Measurements from ENCODE around the gene NRSN2. TPM values are rescaled to one million over a fixed set of nuclear protein-coding genes. Genes with fewer than 3 reads are reported as not detected.
A peak's percentile ranks its signal among the peaks of the same experiment; 100 is the strongest.

The NRSN2 gene
- total RNA-seq, result 10 to 100 TPM; 32.3 to 35.4 TPM
- polyA plus RNA-seq (ENCODE audit: insufficient read length in 2 of 2), result 100 to 1,000 TPM; 148 to 150 TPM
- long read RNA-seq, donor 1, transcript NRSN2-202 (4 exons, 2,088 nt), result major isoform, 29 of 52 reads
- long read RNA-seq, donor 1, transcript NRSN2-204 (3 exons, 846 nt), result minor isoform, 12 of 52 reads
- long read RNA-seq, donor 1, partial matches to known transcripts, result 5 of 52 reads
- long read RNA-seq, donor 1, other reads (novel, unspliced or antisense), result 0 of 52 reads
- long read RNA-seq, donor 2, transcript NRSN2-202 (4 exons, 2,088 nt), result major isoform, 18 of 37 reads
- long read RNA-seq, donor 2, partial matches to known transcripts, result 17 of 37 reads
- long read RNA-seq, donor 2, other reads (novel, unspliced or antisense), result 0 of 37 reads
- long read RNA-seq, donor 3, transcript NRSN2-202 (4 exons, 2,088 nt), result major isoform, 19 of 46 reads
- long read RNA-seq, donor 3, partial matches to known transcripts, result 22 of 46 reads
- long read RNA-seq, donor 3, other reads (novel, unspliced or antisense), result 0 of 46 reads
- long read RNA-seq, donor 4, transcript NRSN2-202 (4 exons, 2,088 nt), result major isoform, 5 of 9 reads
- long read RNA-seq, donor 4, partial matches to known transcripts, result 0 of 9 reads
- long read RNA-seq, donor 4, other reads (novel, unspliced or antisense), result 0 of 9 reads

DNA sequence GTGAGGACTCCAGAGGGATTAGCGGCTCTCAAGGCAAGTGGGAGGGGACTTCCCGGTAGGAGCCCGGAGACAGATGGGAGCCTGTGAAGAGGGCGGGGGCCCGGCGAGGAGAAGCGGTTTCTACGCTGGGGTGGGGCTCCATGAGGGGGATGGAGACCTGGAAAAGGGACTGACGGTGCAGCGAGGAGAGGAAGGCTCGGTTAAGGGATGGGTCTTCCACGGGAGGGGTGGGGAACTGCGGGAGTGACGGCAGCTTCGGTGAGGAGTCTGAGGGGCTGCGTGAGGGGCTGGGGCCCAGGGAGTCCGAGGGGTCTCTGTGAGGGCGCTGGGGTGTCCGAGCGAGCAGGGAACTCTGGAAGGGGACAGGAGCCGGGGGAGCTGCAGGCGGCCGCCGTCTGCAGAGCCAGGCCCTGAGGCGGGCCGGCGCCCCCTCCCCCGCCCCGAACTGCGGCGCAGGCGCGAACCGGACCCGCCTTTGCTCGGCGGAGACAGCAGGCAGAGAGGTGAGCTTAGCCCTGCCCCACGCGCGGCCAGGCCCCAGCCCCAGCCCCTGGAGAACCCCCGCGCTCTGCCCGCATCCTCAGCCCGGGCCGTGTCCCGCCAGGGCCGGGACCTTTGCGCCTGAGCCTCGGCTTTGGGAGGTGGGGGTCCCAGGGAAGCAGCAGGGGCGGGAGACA is at the start of gene NRSN2:
NRSN2 (plus strand) TSS at position 472 of the 677 bp plus-strand sequence. CDS start 2,533 bp downstream, outside the sequence.
- Histone ChIP-seq H3K4me1 (ENCODE audit: control insufficient read depth, insufficient read depth, low read length) (peaks cover 15% of the 10 kb centered on the region), H3K27me3 (ENCODE audit: control insufficient read depth, insufficient read depth, low read length) (no peaks in the 10 kb centered on the region), H3K36me3 (ENCODE audit: control insufficient read depth, insufficient read depth, low read length) (peaks cover 21% of the 10 kb centered on the region), H3K9me3 (ENCODE audit: control insufficient read depth, insufficient read depth, low read length) (no peaks in the 10 kb centered on the region), H3K4me3 (ENCODE audit: low read depth, low read length) (peak within 1 kb of the TSS; percentile 78), H3K27ac (ENCODE audit: low read depth, low read length) (peak within 1 kb of the TSS; percentile 98)
- WGBS (ENCODE audit: insufficient coverage), result under 1% methylated on average over 45 of the region's 50 CpGs
- peak in 2 of 6 donors; percentile 85 to 87 for DNase-seq (ENCODE audit: low read depth in 4 of 6, low spot score in 6 of 6)

DNA sequence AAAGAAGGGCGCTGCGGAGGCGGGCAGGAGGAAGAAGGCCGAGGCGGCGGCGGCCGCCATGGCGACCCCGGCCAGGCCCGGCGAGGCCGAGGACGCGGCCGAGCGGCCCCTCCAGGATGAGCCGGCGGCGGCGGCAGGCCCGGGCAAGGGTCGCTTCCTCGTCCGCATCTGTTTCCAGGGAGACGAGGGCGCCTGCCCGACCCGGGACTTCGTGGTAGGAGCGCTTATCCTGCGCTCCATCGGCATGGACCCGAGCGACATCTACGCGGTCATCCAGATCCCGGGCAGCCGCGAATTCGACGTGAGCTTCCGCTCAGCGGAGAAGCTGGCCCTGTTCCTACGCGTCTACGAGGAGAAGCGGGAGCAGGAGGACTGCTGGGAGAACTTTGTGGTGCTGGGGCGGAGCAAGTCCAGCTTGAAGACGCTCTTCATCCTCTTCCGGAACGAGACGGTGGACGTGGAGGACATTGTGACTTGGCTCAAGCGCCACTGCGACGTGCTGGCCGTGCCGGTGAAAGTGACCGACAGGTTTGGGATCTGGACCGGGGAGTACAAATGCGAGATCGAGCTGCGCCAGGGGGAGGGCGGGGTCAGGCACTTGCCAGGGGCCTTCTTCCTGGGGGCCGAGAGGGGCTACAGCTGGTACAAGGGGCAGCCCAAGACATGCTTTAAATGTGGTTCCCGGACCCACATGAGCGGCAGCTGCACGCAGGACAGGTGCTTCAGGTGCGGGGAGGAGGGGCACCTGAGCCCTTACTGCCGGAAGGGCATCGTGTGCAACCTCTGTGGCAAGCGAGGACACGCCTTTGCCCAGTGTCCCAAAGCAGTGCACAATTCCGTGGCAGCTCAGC is 48.8 kb upstream of the NRSN2 start:
- Histone ChIP-seq H3K27me3 (ENCODE audit: control insufficient read depth, insufficient read depth, low read length) (no peaks in the 10 kb centered on the region), H3K36me3 (ENCODE audit: control insufficient read depth, insufficient read depth, low read length) (peaks cover 3% of the 10 kb centered on the region), H3K4me3 (ENCODE audit: low read depth, low read length) (peak overlapping the region; percentile 79), H3K4me1 (ENCODE audit: control insufficient read depth, insufficient read depth, low read length) (peaks cover 24% of the 10 kb centered on the region), H3K9me3 (ENCODE audit: control insufficient read depth, insufficient read depth, low read length) (no peaks in the 10 kb centered on the region), H3K27ac (ENCODE audit: low read depth, low read length) (peak overlapping the region; percentile 88)
- WGBS (ENCODE audit: insufficient coverage), result 0% methylated on average over 75 of the region's 75 CpGs
- DNase-seq (ENCODE audit: low read depth in 4 of 6, low spot score in 6 of 6), result peak in 2 of 6 donors; percentile 75

DNA sequence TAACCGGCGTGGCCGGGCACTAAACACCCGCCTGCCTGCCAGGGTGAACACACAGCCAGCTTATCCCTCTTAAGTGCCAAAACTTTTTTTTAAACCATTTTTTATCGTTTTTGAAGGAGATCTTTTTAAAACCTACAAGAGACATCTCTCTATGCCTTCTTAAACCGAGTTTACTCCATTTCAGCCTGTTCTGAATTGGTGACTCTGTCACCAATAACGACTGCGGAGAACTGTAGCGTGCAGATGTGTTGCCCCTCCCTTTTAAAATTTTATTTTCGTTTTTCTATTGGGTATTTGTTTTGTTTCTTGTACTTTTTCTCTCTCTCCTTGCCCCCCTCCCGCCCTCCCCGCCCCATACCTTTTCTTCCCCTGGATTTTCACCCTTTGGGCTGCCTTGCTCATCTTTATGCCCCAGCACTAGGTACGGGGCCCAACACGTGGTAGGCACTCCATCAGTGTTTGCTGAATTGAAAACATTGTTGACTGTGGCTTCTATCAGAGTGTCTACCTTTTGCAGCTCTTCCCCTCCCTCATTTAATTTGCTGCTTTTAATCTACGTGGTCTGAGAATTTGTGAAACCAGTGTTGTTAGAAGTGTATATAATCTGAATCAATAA is 48.0 kb upstream of the NRSN2 start:
- peaks cover 3% of the 10 kb centered on the region for H3K36me3 ChIP-seq (ENCODE audit: control insufficient read depth, insufficient read depth, low read length)
- 2% methylated on average over 4 of the region's 15 CpGs for WGBS (ENCODE audit: insufficient coverage)
- H3K9me3 ChIP-seq (ENCODE audit: control insufficient read depth, insufficient read depth, low read length), result no peaks in the 10 kb centered on the region
- no peaks in the 10 kb centered on the region for H3K27me3 ChIP-seq (ENCODE audit: control insufficient read depth, insufficient read depth, low read length)
- peak overlapping the region; percentile 88 for H3K27ac ChIP-seq (ENCODE audit: low read depth, low read length)
- DNase-seq (ENCODE audit: low read depth in 4 of 6, low spot score in 6 of 6), result no peak
- H3K4me3 ChIP-seq (ENCODE audit: low read depth, low read length), result peak overlapping the region; percentile 79
- peaks cover 24% of the 10 kb centered on the region for H3K4me1 ChIP-seq (ENCODE audit: control insufficient read depth, insufficient read depth, low read length)

GRCh38 chr20:300345-300990 is 46.4 kb upstream of the NRSN2 start:
- H3K27me3 ChIP-seq (ENCODE audit: control insufficient read depth, insufficient read depth, low read length), result no peaks in the 10 kb centered on the region
- WGBS (ENCODE audit: insufficient coverage), result 27% methylated on average over 5 of the region's 10 CpGs
- peaks cover 6% of the 10 kb centered on the region for H3K36me3 ChIP-seq (ENCODE audit: control insufficient read depth, insufficient read depth, low read length)
- peak in 1 of 6 donors; percentile 26 for DNase-seq (ENCODE audit: low read depth in 4 of 6, low spot score in 6 of 6)
- peak overlapping the region; percentile 79 for H3K4me3 ChIP-seq (ENCODE audit: low read depth, low read length)
- peak overlapping the region; percentile 82 for H3K27ac ChIP-seq (ENCODE audit: low read depth, low read length)
- peaks cover 24% of the 10 kb centered on the region for H3K4me1 ChIP-seq (ENCODE audit: control insufficient read depth, insufficient read depth, low read length)
- no peaks in the 10 kb centered on the region for H3K9me3 ChIP-seq (ENCODE audit: control insufficient read depth, insufficient read depth, low read length)

DNA sequence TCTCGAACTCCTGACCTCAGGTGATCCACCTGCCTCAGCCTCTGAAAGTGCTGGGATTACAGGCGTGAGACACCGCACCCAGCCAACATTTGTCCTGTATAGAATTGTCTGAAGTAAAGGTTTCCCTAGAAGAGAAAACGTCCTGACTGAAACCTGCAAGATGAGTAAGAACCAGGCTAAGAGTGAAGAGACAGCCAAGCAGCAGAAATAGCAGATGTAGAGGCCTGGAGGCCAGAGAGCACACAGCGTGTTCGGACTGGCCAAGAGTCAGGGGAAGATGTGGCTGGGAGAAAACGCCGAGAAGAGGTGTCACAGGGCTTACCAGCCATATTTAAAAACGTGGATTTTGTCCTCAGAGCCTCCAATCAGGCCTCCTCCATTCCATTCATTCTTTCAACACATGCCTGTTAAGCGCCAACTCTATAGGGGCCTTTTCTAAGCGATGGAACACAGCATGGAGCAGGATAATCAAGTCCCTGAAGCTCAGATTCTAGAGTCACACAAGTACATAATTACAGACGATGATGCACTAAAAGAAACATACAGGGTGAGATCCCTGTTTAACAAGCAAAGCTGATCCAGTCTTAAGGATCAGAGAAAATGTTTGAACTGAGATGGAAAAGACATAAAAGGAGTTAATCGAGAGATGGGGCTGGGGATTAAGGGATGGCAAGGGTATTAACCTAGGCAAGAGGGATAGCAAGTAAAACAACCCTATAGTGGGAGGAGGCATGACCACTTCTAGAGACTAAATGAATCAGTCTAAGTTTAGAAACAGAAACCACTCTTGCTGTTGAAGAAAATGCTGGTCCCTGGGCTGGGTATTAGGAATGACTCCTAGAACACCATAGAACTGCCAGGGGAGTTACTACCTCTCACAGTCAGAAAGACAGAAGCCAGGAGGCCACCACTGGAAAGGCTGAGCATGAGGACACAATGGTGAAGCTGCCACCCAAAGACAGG is 44.7 kb upstream of the NRSN2 start:
- no peak overlapping the region for H3K4me3 ChIP-seq (ENCODE audit: low read depth, low read length)
- peak overlapping the region; percentile 82 for H3K27ac ChIP-seq (ENCODE audit: low read depth, low read length)
- DNase-seq (ENCODE audit: low read depth in 4 of 6, low spot score in 6 of 6), result peak in 1 of 6 donors; percentile 41
- no peaks in the 10 kb centered on the region for H3K27me3 ChIP-seq (ENCODE audit: control insufficient read depth, insufficient read depth, low read length)
- H3K4me1 ChIP-seq (ENCODE audit: control insufficient read depth, insufficient read depth, low read length), result peaks cover 24% of the 10 kb centered on the region
- H3K36me3 ChIP-seq (ENCODE audit: control insufficient read depth, insufficient read depth, low read length), result peaks cover 6% of the 10 kb centered on the region
- no peaks in the 10 kb centered on the region for H3K9me3 ChIP-seq (ENCODE audit: control insufficient read depth, insufficient read depth, low read length)
- 76% methylated on average over 10 of the region's 13 CpGs for WGBS (ENCODE audit: insufficient coverage)

DNA sequence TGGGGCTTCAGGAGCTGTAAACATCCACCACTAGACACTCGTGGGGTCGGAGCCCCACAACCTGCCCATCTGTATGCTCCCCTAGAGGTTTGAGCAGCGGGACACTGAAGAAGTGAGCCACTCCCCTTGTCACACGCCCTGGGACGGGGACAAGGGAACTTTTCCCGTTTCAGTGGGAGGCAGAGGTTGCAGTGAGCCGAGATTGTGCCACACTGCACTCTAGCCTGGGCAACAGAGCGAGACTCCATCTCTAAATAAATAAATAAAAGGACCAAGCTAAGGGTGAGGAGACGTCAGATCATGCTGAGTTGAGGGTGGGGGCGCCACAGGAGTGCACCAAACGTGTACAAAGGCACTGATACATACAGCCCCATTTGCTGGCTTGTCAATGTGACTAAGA is 41.2 kb upstream of the NRSN2 start:
- Histone ChIP-seq H3K4me3 (ENCODE audit: low read depth, low read length) (no peak overlapping the region), H3K9me3 (ENCODE audit: control insufficient read depth, insufficient read depth, low read length) (no peaks in the 10 kb centered on the region), H3K4me1 (ENCODE audit: control insufficient read depth, insufficient read depth, low read length) (peaks cover 39% of the 10 kb centered on the region), H3K27ac (ENCODE audit: low read depth, low read length) (no peak overlapping the region), H3K36me3 (ENCODE audit: control insufficient read depth, insufficient read depth, low read length) (peaks cover 3% of the 10 kb centered on the region), H3K27me3 (ENCODE audit: control insufficient read depth, insufficient read depth, low read length) (no peaks in the 10 kb centered on the region)
- 58% methylated on average over 4 of the region's 11 CpGs for WGBS (ENCODE audit: insufficient coverage)
- no peak for DNase-seq (ENCODE audit: low read depth in 4 of 6, low spot score in 6 of 6)

GRCh38 chr20:308427-309038 is 38.4 kb upstream of the NRSN2 start:
- 52% methylated on average over 3 of the region's 7 CpGs for WGBS (ENCODE audit: insufficient coverage)

More at GRCh38 chr20:308427-309038, 38.4 kb upstream of the NRSN2 start:
- Histone ChIP-seq H3K4me3 (ENCODE audit: low read depth, low read length) (no peak overlapping the region), H3K27ac (ENCODE audit: low read depth, low read length) (peak overlapping the region; percentile 98), H3K36me3 (ENCODE audit: control insufficient read depth, insufficient read depth, low read length) (peaks cover 3% of the 10 kb centered on the region), H3K27me3 (ENCODE audit: control insufficient read depth, insufficient read depth, low read length) (no peaks in the 10 kb centered on the region), H3K4me1 (ENCODE audit: control insufficient read depth, insufficient read depth, low read length) (peaks cover 28% of the 10 kb centered on the region), H3K9me3 (ENCODE audit: control insufficient read depth, insufficient read depth, low read length) (no peaks in the 10 kb centered on the region)
- no peak for DNase-seq (ENCODE audit: low read depth in 4 of 6, low spot score in 6 of 6)
